HG03558 (cell line): ENCODE results near the gene PGAP2.
"Not testable (repeated sequence)": the region's sequence is repeated elsewhere in the genome, so short reads cannot be mapped to it uniquely, and the experiment has no call there.

Experiments
- ATAC-seq: cut with Tn5 transposase; IDR thresholded peaks from one replicate; pipeline ENCODE4 v1.9.1; 2021; ENCODE audit warnings: moderate number of reproducible peaks; ENCODE audit not compliant: unreplicated experiment; ENCODE audit errors: extremely low read depth

PGAP2 gene

GRCh38 chr11:3853899-3854659 is 45.7 kb downstream of the PGAP2 start:
- ATAC-seq = no peak

- ATAC-seq = no peak
Observed at GRCh38 chr11:3854660-3854976, 46.3 kb downstream of the PGAP2 start.

GRCh38 chr11:3854977-3855807 is 46.8 kb downstream of the PGAP2 start, which contains the start of gene STIM1:
STIM1 (plus strand) TSS chr11:3855664; CDS start chr11:3856271, 607 bp downstream.
- peak; percentile 40 for ATAC-seq

GRCh38 chr11:3855808-3856491 is 47.6 kb downstream of the PGAP2 start:
- no peak for ATAC-seq

GRCh38 chr11:3856856-3857553 is 48.6 kb downstream of the PGAP2 start:
- no peak for ATAC-seq

GRCh38 chr11:3857628-3858027 is 49.3 kb downstream of the PGAP2 start:
- ATAC-seq = no peak

- ATAC-seq = no peak
Observed at GRCh38 chr11:3859373-3859881, 51.1 kb downstream of the PGAP2 start.

GRCh38 chr11:3860375-3860774 is 52.0 kb downstream of the PGAP2 start:
- ATAC-seq = no peak

GRCh38 chr11:3860898-3861393 is 52.6 kb downstream of the PGAP2 start:
- ATAC-seq = not testable (repeated sequence)

GRCh38 chr11:3861683-3862082 is 53.3 kb downstream of the PGAP2 start:
- ATAC-seq = no peak

GRCh38 chr11:3865388-3866193 is 57.2 kb downstream of the PGAP2 start:
- ATAC-seq = no peak

- no peak for ATAC-seq
Observed at GRCh38 chr11:3866206-3866605, 57.8 kb downstream of the PGAP2 start.

- ATAC-seq = no peak
Observed at GRCh38 chr11:3866836-3867208, 58.5 kb downstream of the PGAP2 start.

- peak; percentile 38 for ATAC-seq
Observed at GRCh38 chr11:3867209-3868091, 59.1 kb downstream of the PGAP2 start.

GRCh38 chr11:3873712-3874349 is 65.5 kb downstream of the PGAP2 start:
- ATAC-seq = no peak
